Measurements from ENCODE around the gene PTPRG. TPM values are rescaled to one million over a fixed set of nuclear protein-coding genes. Genes with fewer than 3 reads are reported as not detected.
A peak's percentile ranks its signal among the peaks of the same experiment; 100 is the strongest.

PTPRG gene
- total RNA-seq, 1 donor from 2014 or later, result 44.3 TPM

GRCh38 chr3:62183969-62184368 is 622.6 kb downstream of the PTPRG start:
- no peak overlapping the region for H3K4me3 Mint-ChIP-seq (ENCODE audit: low read depth)
- no peak for DNase-seq (ENCODE audit: low spot score, unreplicated experiment)
- no peaks in the 10 kb centered on the region for H3K27me3 Mint-ChIP-seq
- no peaks in the 10 kb centered on the region for H3K9me3 Mint-ChIP-seq (ENCODE audit: low read depth)
- no peak for TF ChIP-seq CTCF (IDR thresholded peaks at IDR 0.05; ENCODE audit: unreplicated experiment)
- H3K36me3 Mint-ChIP-seq (ENCODE audit: insufficient read depth), result peaks cover 6% of the 10 kb centered on the region
- peaks cover 4% of the 10 kb centered on the region for H3K4me1 Mint-ChIP-seq (ENCODE audit: low read depth)
- H3K27ac Mint-ChIP-seq, result no peak overlapping the region

GRCh38 chr3:62184559-62184958 is 623.2 kb downstream of the PTPRG start:
- Mint-ChIP-seq H3K9me3 (ENCODE audit: low read depth) (no peaks in the 10 kb centered on the region), H3K4me1 (ENCODE audit: low read depth) (peaks cover 4% of the 10 kb centered on the region), H3K4me3 (ENCODE audit: low read depth) (no peak overlapping the region), H3K27ac (no peak overlapping the region), H3K36me3 (ENCODE audit: insufficient read depth) (peaks cover 6% of the 10 kb centered on the region), H3K27me3 (no peaks in the 10 kb centered on the region)
- DNase-seq (ENCODE audit: low spot score, unreplicated experiment), result no peak
- no peak for TF ChIP-seq CTCF (IDR thresholded peaks at IDR 0.05; ENCODE audit: unreplicated experiment)

- Mint-ChIP-seq H3K9me3 (ENCODE audit: low read depth) (no peaks in the 10 kb centered on the region), H3K36me3 (ENCODE audit: insufficient read depth) (peaks cover 6% of the 10 kb centered on the region), H3K27ac (no peak overlapping the region), H3K27me3 (no peaks in the 10 kb centered on the region), H3K4me1 (ENCODE audit: low read depth) (peaks cover 4% of the 10 kb centered on the region), H3K4me3 (ENCODE audit: low read depth) (no peak overlapping the region)
- DNase-seq (ENCODE audit: low spot score, unreplicated experiment), result no peak
- peak; percentile 50 for TF ChIP-seq CTCF (IDR thresholded peaks at IDR 0.05; ENCODE audit: unreplicated experiment)
Observed at GRCh38 chr3:62187022-62187431, 625.7 kb downstream of the PTPRG start.

GRCh38 chr3:62188681-62189375 is 627.5 kb downstream of the PTPRG start:
- Mint-ChIP-seq H3K36me3 (ENCODE audit: insufficient read depth) (peaks cover 13% of the 10 kb centered on the region), H3K4me1 (ENCODE audit: low read depth) (peaks cover 4% of the 10 kb centered on the region), H3K9me3 (ENCODE audit: low read depth) (no peaks in the 10 kb centered on the region), H3K27me3 (no peaks in the 10 kb centered on the region), H3K4me3 (ENCODE audit: low read depth) (no peak overlapping the region), H3K27ac (no peak overlapping the region)
- TF ChIP-seq CTCF (IDR thresholded peaks at IDR 0.05; ENCODE audit: unreplicated experiment), result peak; percentile 91
- peak; percentile 50 for DNase-seq (ENCODE audit: low spot score, unreplicated experiment)

GRCh38 chr3:62189376-62189698 is 628.0 kb downstream of the PTPRG start:
- H3K27me3 Mint-ChIP-seq, result no peaks in the 10 kb centered on the region
- H3K9me3 Mint-ChIP-seq (ENCODE audit: low read depth), result no peaks in the 10 kb centered on the region
- peaks cover 13% of the 10 kb centered on the region for H3K36me3 Mint-ChIP-seq (ENCODE audit: insufficient read depth)
- no peak for DNase-seq (ENCODE audit: low spot score, unreplicated experiment)
- TF ChIP-seq CTCF (IDR thresholded peaks at IDR 0.05; ENCODE audit: unreplicated experiment), result no peak
- no peak overlapping the region for H3K4me3 Mint-ChIP-seq (ENCODE audit: low read depth)
- peaks cover 3% of the 10 kb centered on the region for H3K4me1 Mint-ChIP-seq (ENCODE audit: low read depth)
- H3K27ac Mint-ChIP-seq, result no peak overlapping the region
